HG03432 (cell line): ENCODE results near the gene CEP350.

Experiments used
- ATAC-seq: cut with Tn5 transposase; IDR thresholded peaks from one replicate; pipeline ENCODE4 v1.9.1; 2021; ENCODE audit warnings: mild to moderate bottlenecking, moderate library complexity; ENCODE audit not compliant: unreplicated experiment

The CEP350 gene

GRCh38 chr1:180057883-180058396, 103.3 kb downstream of the CEP350 start:
- ATAC-seq: no peak

DNA sequence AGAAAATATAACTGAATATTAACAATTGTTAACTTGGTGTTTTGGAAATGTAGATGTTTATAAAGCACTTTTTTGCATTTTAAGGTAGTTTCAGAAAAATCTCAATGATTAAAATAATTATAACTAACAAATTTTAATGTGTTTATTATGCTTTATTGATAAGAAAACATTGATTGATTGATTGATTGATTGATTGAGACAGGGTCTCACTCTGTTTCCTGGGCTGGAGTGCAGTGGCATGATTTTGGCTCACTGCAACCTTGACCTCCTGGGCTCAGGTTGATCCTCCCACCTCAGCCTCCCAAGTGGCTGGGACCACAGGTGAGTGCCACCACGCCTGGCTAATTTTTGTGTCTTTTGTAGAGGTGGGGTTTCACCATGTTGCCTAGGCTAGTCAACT, 106.4 kb downstream of the CEP350 start:
- ATAC-seq: no peak

DNA sequence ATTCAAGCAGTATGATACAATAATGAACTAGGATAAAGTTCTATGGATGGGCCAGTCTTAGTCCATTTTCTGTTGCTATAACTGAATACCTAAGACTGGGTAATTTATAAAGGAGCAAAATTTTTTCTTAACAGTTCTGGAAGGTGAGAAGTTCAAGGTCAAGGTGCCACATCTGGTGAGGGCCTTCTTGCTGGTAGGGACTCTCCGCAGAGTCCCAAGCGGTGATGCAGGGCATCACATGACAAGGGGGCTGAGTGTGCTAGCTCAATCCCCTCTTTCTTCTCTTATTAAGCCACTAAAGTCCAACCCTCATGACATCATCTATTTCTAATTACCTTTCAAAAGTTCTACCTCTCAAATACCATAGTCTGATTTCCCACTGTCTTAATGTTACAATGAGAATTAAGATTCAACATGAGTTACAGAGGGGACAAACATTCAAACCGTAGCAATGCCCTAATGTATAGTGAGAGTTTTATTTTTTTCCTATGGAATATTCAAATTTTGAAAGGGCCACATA, 107.9 kb downstream of the CEP350 start:
- ATAC-seq: no peak

DNA sequence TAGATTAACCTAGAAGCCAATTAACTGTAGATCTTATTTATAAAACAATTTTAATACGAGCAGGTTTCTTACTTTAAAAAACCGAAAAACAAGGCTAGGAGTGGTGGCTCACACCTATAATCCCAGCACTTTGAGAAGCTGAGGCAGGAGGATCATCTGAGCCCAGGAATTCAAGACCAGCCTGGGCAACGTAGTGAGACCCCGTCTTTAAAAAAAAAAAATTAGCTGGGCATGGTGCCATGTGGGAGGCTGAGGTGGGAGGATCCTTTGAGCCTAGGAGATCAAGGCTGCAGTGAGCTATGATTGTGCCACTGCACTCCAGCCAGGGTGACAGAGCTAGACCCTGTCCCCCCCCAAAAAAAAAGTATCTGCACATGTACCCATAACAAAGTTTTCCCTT, 110.8 kb downstream of the CEP350 start:
- ATAC-seq: no peak

DNA sequence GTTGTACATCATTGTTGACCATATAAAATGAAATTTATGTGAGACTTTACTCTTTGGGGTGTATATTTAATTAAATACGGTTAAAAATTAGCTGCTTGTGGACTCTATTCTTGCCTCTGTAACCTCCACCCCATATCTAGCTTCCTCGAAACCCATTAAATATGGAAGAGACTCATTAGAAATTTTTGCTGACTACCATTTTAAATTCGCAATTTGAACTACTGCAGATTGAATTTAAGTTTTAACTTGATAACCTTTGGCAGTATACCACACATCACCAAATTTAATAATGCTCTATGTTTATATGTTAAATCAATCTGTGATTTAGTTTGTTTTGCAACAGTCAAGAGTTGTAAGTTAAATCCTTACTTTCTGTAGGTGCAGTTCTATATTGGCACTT, 111.5 kb downstream of the CEP350 start:
- ATAC-seq: no peak

DNA sequence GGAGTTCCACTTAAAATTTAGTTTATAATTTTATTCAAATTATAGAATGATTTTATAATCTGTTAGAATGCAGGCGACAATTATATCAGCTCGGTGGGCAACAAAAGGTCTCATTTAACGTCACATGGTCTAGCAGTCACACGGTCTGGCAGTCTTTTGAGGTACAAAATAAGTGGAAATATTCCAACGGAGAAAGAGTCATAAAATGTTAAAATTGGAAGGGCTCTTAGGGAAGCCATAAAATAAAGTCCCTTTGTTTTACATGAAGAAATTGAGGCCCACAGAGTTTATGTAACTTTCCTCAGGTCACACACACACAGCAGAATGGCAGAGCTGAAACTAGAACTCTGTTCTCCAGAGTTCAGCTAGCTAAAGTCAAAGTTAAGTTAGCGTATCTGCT, 115.7 kb downstream of the CEP350 start:
- no peak for ATAC-seq

DNA sequence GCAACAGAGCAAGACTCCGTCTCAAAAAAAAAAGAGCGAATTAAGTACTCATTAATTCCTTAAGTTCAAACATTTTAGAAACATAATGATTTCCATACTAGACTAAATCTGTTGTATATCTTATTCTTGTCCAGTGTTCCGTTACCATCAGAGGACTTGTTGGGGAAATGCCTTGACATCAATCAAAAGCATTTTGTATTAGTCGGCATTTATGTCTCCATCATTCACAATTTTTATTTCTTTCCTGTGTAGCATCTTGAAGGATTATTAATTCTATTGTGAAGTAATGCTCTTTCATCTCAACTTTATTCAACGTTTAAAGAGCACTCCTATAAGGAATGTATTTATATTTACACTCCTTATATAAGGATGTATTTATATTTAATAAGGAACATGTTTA, 117.1 kb downstream of the CEP350 start:
- no peak for ATAC-seq

GRCh38 chr1:180080439-180080838, 125.8 kb downstream of the CEP350 start:
- no peak for ATAC-seq

DNA sequence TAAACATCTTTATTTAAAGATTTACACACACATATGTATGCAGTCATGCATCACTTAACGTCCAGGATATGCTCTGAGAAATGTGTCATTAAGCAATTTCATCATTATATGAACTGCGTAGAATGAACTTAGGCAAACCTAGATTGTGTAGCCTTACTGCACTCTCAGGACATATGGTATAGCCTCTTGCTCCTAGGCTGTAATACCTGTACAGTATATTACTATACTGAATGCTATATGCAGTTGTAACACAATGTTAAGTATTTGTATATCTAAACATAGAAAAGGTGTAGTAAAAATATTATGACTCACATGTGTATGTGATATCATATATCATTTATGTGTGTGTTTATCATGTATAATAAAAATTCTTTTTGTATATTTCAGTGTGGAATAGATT, 126.9 kb downstream of the CEP350 start:
- no peak for ATAC-seq

- no peak for ATAC-seq
Measured at GRCh38 chr1:180083164-180083563, 128.6 kb downstream of the CEP350 start.

DNA sequence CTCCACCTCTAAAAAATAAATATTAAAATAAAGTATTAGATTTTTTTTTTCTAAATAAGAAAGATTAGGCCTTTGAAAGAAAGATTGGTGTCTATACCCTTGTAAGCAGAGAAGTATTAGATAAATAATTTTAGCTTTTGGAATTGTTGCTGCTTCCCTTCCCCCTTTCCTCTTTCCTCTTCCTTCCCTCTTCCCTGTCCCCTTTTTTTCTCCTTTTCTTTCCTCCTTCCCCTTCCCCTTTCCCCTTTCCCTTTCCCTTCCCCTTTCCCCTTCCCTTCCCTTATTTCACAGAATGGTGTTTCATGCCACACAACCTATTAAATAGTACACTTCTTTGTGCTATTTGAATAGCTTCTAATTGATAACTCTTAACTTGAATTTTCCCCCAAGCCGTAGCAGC, 130.3 kb downstream of the CEP350 start:
- no peak for ATAC-seq

DNA sequence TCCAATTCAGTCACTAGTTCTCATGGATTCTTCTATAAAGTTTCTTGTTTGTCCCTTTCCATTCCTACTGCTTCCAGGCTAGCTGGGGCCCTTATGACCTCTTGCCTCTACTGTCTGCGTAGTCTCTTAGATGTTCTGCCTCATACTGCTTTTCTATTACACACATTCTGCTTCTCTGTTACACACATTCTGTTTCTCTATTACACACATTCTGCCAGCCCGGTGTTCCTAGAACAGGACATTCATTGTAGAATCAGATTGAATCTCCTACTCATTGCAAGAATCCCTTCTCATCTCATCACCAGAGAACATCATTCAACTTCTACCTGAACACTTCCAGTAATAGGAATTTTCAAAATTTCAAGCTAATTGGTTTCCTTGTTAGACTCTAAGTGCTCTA, 130.7 kb downstream of the CEP350 start:
- no peak for ATAC-seq

GRCh38 chr1:180092931-180093650, 138.5 kb downstream of the CEP350 start:
- no peak for ATAC-seq

DNA sequence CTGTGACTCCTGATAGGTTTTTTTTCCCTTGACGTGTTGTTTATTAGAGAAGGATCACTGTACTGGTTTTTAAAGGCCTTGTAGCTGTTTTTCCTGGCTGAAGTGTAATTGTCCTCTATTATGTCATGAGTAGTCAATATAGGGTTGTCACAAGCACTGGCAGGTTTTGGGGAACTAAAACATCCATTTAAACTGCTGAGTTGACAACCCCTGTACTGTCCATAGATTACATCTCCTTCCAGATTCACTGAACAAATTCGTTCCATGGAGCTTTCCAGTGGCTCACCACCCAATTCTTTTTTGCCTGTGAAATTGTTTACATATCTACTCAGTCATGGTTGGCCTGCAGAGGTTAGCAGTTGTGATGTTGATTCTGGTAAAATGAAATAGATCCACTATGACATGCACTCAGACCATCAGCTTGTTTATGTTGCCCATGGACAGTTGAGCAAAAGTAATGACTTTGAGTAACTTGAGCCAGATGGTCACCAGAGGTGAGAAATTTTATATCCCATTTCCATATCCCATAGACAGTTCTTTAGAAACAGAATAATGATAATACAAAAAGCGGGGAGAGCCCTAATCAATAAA, 140.2 kb downstream of the CEP350 start:
- ATAC-seq: no peak

- ATAC-seq: no peak
Measured at GRCh38 chr1:180096584-180097325, 142.1 kb downstream of the CEP350 start.

GRCh38 chr1:180097326-180097605, 142.7 kb downstream of the CEP350 start:
- ATAC-seq: no peak

GRCh38 chr1:180101411-180101810, 146.8 kb downstream of the CEP350 start:
- no peak for ATAC-seq

GRCh38 chr1:180103819-180104218, 149.2 kb downstream of the CEP350 start:
- no peak for ATAC-seq

DNA sequence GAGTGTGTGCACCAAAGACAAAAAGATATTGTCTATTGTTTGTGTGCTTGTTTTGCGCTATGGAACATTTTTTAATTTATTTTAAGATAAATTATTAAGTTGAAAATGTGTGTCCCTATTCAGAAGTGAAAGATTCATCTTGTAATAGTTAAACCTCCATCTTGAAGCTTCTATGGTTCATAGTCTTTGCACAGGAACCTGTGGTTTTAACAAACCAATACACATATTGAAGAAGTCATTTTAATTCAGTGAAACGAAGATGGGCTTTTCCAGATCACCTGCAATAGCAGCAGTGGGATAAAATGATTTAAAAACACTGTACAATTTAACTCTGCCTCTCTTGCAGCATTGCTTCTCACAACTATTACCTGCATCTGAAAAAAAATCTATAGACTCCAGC, 157.5 kb downstream of the CEP350 start:
- no peak for ATAC-seq

GRCh38 chr1:180112984-180113647, 158.5 kb downstream of the CEP350 start:
- no peak for ATAC-seq

DNA sequence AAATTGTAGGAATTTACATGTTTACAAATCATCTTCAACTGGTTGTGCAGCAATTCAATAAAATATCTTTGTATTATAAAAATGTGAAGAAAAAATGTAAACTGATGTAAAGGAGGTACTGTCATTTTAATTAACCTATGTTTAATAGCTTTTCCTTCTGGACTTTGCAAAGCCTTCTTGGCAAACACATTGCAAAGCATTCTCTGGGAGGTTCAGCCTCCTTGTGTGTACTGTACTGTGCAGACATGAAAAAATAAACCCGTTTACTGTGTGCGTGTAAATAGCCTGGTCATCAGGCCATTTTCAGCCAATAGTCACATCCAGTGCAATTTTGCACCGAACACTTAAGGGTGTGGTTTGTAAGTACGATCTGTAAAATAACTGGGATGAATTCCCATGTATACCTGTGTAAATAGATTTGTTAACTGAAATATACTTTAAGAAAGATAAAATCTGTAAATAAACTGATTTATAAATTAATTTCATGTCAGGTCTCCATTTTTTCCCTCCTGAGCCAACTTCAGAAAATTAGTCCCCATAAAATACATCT, 159.9 kb downstream of the CEP350 start:
- ATAC-seq: no peak
